Measurements from ENCODE around the gene CTAG2. TPM values are rescaled to one million over a fixed set of nuclear protein-coding genes. Genes with fewer than 3 reads are reported as not detected.

Gene CTAG2
- total RNA-seq, 4 donors from 2014 or later = not detected

- H3K4me1 ChIP-seq = no peaks in the 10 kb centered on the region
- no peaks in the 10 kb centered on the region for H3K9me3 ChIP-seq
- H3K27me3 ChIP-seq = no peaks in the 10 kb centered on the region
- TF ChIP-seq CTCF (IDR thresholded peaks at IDR 0.05) (no peak), POLR2A (IDR thresholded peaks at IDR 0.05; ENCODE audit: low read depth) (no peak), POLR2AphosphoS5 (IDR thresholded peaks at IDR 0.05) (no peak), EP300 (IDR thresholded peaks at IDR 0.05) (no peak)
- DNase-seq (ENCODE audit: extremely low spot score) = no peak
- no peaks in the 10 kb centered on the region for H3K36me3 ChIP-seq
- 77% methylated on average over 7 of the region's 7 CpGs for WGBS
- intact Hi-C loops (cut with DNase I) = no loop called here
- H3K27ac ChIP-seq (replicated peaks in 1 of 4) = no peak overlapping the region
- no peak overlapping the region for H3K4me3 ChIP-seq
Measured at GRCh38 chrX:154661899-154662298, 8.5 kb upstream of the CTAG2 start.

GRCh38 chrX:154661170-154661569 lies 7.8 kb upstream of the CTAG2 start:
- Histone ChIP-seq H3K4me3 (no peak overlapping the region), H3K9me3 (no peaks in the 10 kb centered on the region), H3K36me3 (no peaks in the 10 kb centered on the region), H3K27me3 (no peaks in the 10 kb centered on the region), H3K27ac (replicated peaks in 1 of 4) (no peak overlapping the region), H3K4me1 (no peaks in the 10 kb centered on the region)
- TF ChIP-seq CTCF (IDR thresholded peaks at IDR 0.05) (no peak), EP300 (IDR thresholded peaks at IDR 0.05) (no peak), POLR2A (IDR thresholded peaks at IDR 0.05; ENCODE audit: low read depth) (no peak), POLR2AphosphoS5 (IDR thresholded peaks at IDR 0.05) (no peak)
- WGBS = 70% methylated on average over 4 of the region's 4 CpGs
- no peak for DNase-seq (ENCODE audit: extremely low spot score)
- intact Hi-C loops (cut with DNase I) = no loop called here

GRCh38 chrX:154660541-154660940 lies 7.2 kb upstream of the CTAG2 start:
- Histone ChIP-seq H3K27ac (replicated peaks in 1 of 4) (no peak overlapping the region), H3K27me3 (no peaks in the 10 kb centered on the region), H3K9me3 (no peaks in the 10 kb centered on the region), H3K36me3 (no peaks in the 10 kb centered on the region), H3K4me3 (no peak overlapping the region), H3K4me1 (no peaks in the 10 kb centered on the region)
- DNase-seq (ENCODE audit: extremely low spot score) = no peak
- TF ChIP-seq POLR2AphosphoS5 (IDR thresholded peaks at IDR 0.05) (no peak), EP300 (IDR thresholded peaks at IDR 0.05) (no peak), POLR2A (IDR thresholded peaks at IDR 0.05; ENCODE audit: low read depth) (no peak), CTCF (IDR thresholded peaks at IDR 0.05) (no peak)
- intact Hi-C loops (cut with DNase I) = no loop called here
- WGBS = 77% methylated on average over 6 of the region's 6 CpGs

DNA sequence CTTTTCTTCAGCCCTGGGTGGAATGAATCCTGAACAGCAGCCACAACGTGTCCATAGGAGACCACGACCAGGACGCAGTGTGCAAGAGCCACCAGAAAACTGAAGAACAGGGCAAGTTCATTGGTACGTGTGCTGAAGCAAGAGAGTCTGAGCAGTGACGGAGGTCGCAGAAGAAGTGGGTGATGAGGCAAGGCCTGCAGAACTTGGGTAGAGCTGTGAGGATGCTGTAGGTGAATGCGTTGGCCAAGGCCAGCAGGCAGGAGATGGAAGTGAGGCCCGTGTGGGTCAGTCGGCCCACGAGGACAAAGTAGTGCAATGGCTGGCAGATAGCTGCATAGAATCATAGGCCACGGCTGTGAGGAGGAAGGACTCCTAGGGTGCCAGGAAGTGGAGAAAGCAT lies 5.6 kb upstream of the CTAG2 start:
- H3K4me1 ChIP-seq = no peaks in the 10 kb centered on the region
- no peaks in the 10 kb centered on the region for H3K9me3 ChIP-seq
- H3K27ac ChIP-seq (replicated peaks in 1 of 4) = no peak overlapping the region
- no peak for DNase-seq (ENCODE audit: extremely low spot score)
- TF ChIP-seq POLR2A (IDR thresholded peaks at IDR 0.05; ENCODE audit: low read depth) (no peak), CTCF (IDR thresholded peaks at IDR 0.05) (no peak), EP300 (IDR thresholded peaks at IDR 0.05) (no peak), POLR2AphosphoS5 (IDR thresholded peaks at IDR 0.05) (no peak)
- no peaks in the 10 kb centered on the region for H3K27me3 ChIP-seq
- intact Hi-C loops (cut with DNase I) = no loop called here
- WGBS = 84% methylated on average over 11 of the region's 11 CpGs
- H3K36me3 ChIP-seq = no peaks in the 10 kb centered on the region
- H3K4me3 ChIP-seq = no peak overlapping the region

- no peak overlapping the region for H3K4me3 ChIP-seq
- no peak for TF ChIP-seq CTCF (IDR thresholded peaks at IDR 0.05)
- no peak for TF ChIP-seq POLR2A (IDR thresholded peaks at IDR 0.05; ENCODE audit: low read depth)
- TF ChIP-seq EP300 (IDR thresholded peaks at IDR 0.05) = no peak
- no peak for TF ChIP-seq POLR2AphosphoS5 (IDR thresholded peaks at IDR 0.05)
- no peaks in the 10 kb centered on the region for H3K36me3 ChIP-seq
- intact Hi-C loops (cut with DNase I) = no loop called here
- H3K27ac ChIP-seq (replicated peaks in 1 of 4) = no peak overlapping the region
- 92% methylated on average over 12 of the region's 12 CpGs for WGBS
- no peak for DNase-seq (ENCODE audit: extremely low spot score)
- no peaks in the 10 kb centered on the region for H3K4me1 ChIP-seq
- H3K27me3 ChIP-seq = no peaks in the 10 kb centered on the region
- H3K9me3 ChIP-seq = no peaks in the 10 kb centered on the region
Measured at GRCh38 chrX:154658187-154658586, 4.8 kb upstream of the CTAG2 start.

Measured in esophagus muscularis mucosa (tissue), 4 donors.